ENCODE results near the gene SMIM35.

The SMIM35 gene

GRCh38 chr11:118090545-118091162 is 3.9 kb upstream of the SMIM35 start:
- H3K4me3 ChIP-seq (ENCODE audit: low read length): no peak overlapping the region
- no peak for TF ChIP-seq CTCF (conservative IDR thresholded peaks at IDR 0.05; ENCODE audit: low read length)
- DNase-seq (ENCODE audit: low read depth): no peak

DNA sequence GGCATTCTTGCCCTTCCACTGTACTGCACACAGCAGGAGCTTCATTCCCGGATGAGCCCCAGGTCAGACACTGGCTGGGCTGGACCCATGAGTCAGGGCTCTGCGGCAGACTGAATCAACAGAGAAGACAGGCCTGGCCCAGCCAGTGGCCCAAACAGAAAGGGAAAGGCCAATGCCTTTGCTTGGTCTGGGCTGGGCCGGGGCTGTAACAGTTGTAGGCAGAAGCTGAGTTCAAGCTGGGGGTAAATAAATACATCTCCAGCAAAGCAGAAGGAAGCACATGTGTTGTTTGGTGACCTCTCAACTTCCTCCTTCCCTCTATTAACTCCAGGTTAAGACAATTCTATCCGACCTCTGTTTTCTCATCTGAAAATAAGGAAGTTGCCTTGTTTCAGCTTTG is 1.8 kb upstream of the SMIM35 start:
- DNase-seq (ENCODE audit: low read depth): no peak
- no peak for TF ChIP-seq CTCF (conservative IDR thresholded peaks at IDR 0.05; ENCODE audit: low read length)
- H3K4me3 ChIP-seq (ENCODE audit: low read length): no peak overlapping the region

GRCh38 chr11:118087931-118088330 is 1.2 kb upstream of the SMIM35 start:
- no peak for DNase-seq (ENCODE audit: low read depth)
- no peak overlapping the region for H3K4me3 ChIP-seq (ENCODE audit: low read length)
- TF ChIP-seq CTCF (conservative IDR thresholded peaks at IDR 0.05; ENCODE audit: low read length): no peak

DNA sequence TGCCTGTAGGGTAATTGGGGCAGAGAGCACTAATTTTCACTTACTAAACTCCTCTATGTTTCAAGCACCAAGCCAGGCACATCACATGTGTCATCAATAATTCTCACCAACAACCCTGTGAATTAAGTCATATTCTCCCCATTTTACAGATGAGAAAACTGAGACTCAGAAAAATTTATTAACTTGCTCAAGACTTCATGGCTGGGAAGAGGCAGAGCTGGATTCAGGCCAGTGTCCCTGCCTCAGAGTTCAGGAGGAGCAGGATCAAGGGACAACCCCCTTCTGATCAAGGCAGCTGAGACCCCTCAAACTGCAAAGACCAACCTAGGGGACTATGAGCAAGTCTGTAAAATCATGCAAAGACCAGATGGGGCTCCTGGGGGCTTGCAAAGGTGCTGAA is 2.1 kb downstream of the SMIM35 start:
- no peak for DNase-seq (ENCODE audit: low read depth)
- no peak overlapping the region for H3K4me3 ChIP-seq (ENCODE audit: low read length)
- no peak for TF ChIP-seq CTCF (conservative IDR thresholded peaks at IDR 0.05; ENCODE audit: low read length)

- no peak for TF ChIP-seq CTCF (conservative IDR thresholded peaks at IDR 0.05; ENCODE audit: low read length)
- peak; percentile 2 for DNase-seq (ENCODE audit: low read depth)
Measured at GRCh38 chr11:118084247-118084646, 2.5 kb downstream of the SMIM35 start.

GRCh38 chr11:118082880-118083552 is 3.7 kb downstream of the SMIM35 start:
- DNase-seq (ENCODE audit: low read depth): no peak
- no peak overlapping the region for H3K4me3 ChIP-seq (ENCODE audit: low read length)
- TF ChIP-seq CTCF (conservative IDR thresholded peaks at IDR 0.05; ENCODE audit: low read length): no peak

More at GRCh38 chr11:118084247-118084646, 2.5 kb downstream of the SMIM35 start:
- no peak overlapping the region for H3K4me3 ChIP-seq (ENCODE audit: low read length)
